Neural crest cell (in vitro differentiated cells): Measurements from ENCODE around the gene CCZ1. TPM values are rescaled to one million over a fixed set of nuclear protein-coding genes. Genes with fewer than 3 reads are reported as not detected.
"Not testable (repeated sequence)": the region's sequence is repeated elsewhere in the genome, so short reads cannot be mapped to it uniquely, and the experiment has no call there.

Experiments
- DNase-seq: peaks from one replicate; pipeline ENCODE4 v3.0.0; 2021; ENCODE audit warnings: low read depth, mixed read lengths, low spot score
- H3K27ac Mint-ChIP-seq: one replicate; pipeline ENCODE4 v1.8.0; 2021; ENCODE audit warnings: mild to moderate bottlenecking, mixed read lengths; ENCODE audit not compliant: unreplicated experiment
- H3K27me3 Mint-ChIP-seq: 2 replicates; pipeline ENCODE4 v1.8.0; 2021; ENCODE audit warnings: low read depth, mild to moderate bottlenecking, mixed read lengths
- H3K36me3 Mint-ChIP-seq: 2 replicates; pipeline ENCODE4 v1.8.0; 2021; ENCODE audit warnings: low read depth, mild to moderate bottlenecking, mixed read lengths
- H3K4me1 Mint-ChIP-seq: 2 replicates; pipeline ENCODE4 v1.8.0; 2021; ENCODE audit warnings: mixed read lengths
- H3K4me3 Mint-ChIP-seq: one replicate; pipeline ENCODE4 v1.8.0; 2021; ENCODE audit warnings: mild to moderate bottlenecking, mixed read lengths
- H3K9me3 Mint-ChIP-seq: 2 replicates; pipeline ENCODE4 v1.8.0; 2021; ENCODE audit warnings: mixed read lengths
- total RNA-seq: library from RNA; stranded (reverse); gene quantifications from 2 replicates; pipeline ENCODE4 v1.2.1, GENCODE V29; 2021

Gene CCZ1
- total RNA-seq, 1 donor from 2014 or later, result 86.4 TPM

DNA sequence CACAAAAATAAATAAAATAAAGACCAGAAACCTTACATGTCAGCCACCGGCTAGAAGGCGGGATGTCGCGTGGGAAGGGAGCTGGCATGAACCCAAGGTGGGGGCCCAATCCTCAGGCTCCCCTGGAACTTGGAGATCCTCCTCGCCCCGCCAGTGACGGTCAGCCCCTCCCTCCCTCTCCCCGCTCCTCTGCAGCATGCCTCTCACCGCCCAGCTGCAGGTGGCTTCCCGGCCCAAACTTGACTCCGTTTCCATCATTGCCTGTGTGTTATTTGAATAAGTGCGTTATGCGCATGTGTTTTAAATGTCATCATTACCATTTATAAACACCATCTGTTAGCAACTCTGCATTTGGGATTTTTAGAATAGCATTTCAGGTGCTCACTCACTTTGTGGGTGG is 64.7 kb downstream of the CCZ1 start:
- not testable (repeated sequence) for H3K9me3 Mint-ChIP-seq, H3K27me3 Mint-ChIP-seq, DNase-seq, H3K36me3 Mint-ChIP-seq, H3K4me3 Mint-ChIP-seq, H3K27ac Mint-ChIP-seq, H3K4me1 Mint-ChIP-seq

DNA sequence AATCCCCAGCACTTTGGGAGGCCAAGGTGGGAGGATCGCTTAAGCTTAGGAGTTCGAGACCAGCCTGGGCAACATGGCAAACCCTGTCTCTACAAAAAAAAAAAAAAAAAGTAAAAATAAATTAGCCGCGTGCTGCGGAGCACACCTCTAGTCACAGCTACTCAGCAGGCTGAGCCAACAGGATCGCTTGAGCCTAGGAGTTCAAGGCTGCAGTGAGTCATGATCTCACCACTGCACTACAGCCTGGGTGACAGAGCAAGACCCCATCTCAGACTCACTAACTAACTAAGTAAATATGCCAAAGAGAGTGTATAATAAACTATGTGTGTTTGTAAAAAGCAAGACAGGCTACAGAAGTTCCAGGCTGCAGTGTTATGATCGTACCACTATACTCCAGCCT is 65.3 kb downstream of the CCZ1 start:
- not testable (repeated sequence) for DNase-seq, H3K9me3 Mint-ChIP-seq, H3K36me3 Mint-ChIP-seq

DNA sequence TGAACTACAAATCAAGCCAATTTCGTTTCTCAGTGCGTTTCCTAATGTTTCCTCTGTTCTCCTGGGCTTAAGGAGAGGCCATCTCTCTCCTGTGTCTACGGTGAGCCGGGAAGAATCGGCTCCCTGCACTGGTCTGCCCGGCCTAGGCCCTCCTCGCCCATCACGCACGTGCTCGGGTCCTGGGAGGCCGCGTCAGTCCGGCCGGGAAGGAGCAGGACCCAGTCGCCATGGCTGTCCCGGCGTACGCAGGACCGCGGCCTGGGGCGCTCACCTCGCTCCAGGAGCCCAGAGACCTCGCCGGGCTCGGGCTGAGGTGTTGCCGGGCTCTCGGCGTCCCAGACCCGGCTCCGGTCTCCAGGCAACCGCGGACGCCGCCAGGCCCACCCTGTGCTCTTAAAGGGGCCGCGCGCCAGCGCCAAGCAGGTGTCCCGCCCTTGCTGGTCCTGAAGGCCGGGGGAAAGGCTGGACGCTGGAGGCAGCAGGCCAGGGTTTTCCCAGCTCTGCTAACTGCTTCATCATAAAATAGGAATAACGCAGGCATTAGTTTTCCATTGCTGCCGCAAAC is 71.9 kb downstream of the CCZ1 start, which contains the start of gene RSPH10B:
Gene RSPH10B (minus strand): TSS at position 343 of the 565 bp plus-strand sequence. CDS start 3,573 bp downstream, outside the sequence.
- not testable (repeated sequence) for DNase-seq, H3K27me3 Mint-ChIP-seq, H3K9me3 Mint-ChIP-seq, H3K36me3 Mint-ChIP-seq, H3K4me3 Mint-ChIP-seq, H3K27ac Mint-ChIP-seq, H3K4me1 Mint-ChIP-seq

More for the DNA sequence above, 65.3 kb downstream of the CCZ1 start:
- not testable (repeated sequence) for H3K4me3 Mint-ChIP-seq, H3K4me1 Mint-ChIP-seq, H3K27me3 Mint-ChIP-seq, H3K27ac Mint-ChIP-seq

DNA sequence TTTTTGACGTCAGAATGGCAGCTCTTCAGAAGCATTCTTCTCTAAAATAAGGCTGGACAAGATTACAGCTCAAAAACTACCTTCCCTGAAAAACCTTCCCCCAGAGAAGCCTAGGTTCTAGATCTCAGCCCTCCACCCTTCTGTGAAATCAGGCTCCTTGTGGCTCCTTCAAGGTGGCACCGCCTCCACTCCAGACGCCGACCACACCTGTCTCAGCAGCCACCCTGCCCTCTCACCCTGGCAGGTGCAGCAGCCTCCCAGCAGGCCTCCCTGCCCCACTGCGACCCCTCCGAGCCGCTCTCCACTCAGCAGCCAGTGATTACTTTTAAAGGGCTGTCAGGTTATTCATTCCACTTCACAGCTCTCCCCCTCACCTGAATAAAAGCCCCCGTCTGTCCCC is 75.0 kb downstream of the CCZ1 start:
- H3K27me3 Mint-ChIP-seq, H3K36me3 Mint-ChIP-seq, H3K4me1 Mint-ChIP-seq, DNase-seq, H3K9me3 Mint-ChIP-seq, H3K4me3 Mint-ChIP-seq, H3K27ac Mint-ChIP-seq: not testable (repeated sequence)

Other genes starting within 250 kb of the CCZ1 start
- 36.4 and 38.9 TPM in 2 replicates for gene RNF216, start 117.1 kb upstream of the CCZ1 start, total RNA-seq
- gene OCM, start 17.9 kb upstream of the CCZ1 start, total RNA-seq, result not detected in 2 replicates
- 0.07 TPM in 1 of 2 replicates, not detected in the other for gene RSPH10B, start 72.0 kb downstream of the CCZ1 start, total RNA-seq
- gene PMS2, start 110.3 kb downstream of the CCZ1 start, total RNA-seq, result 20.3 and 21.4 TPM in 2 replicates
- gene AIMP2, start 110.5 kb downstream of the CCZ1 start, total RNA-seq, result 44.4 and 47.6 TPM in 2 replicates
- gene ANKRD61, start 132.6 kb downstream of the CCZ1 start, total RNA-seq, result 0.70 and 0.80 TPM in 2 replicates
- 107 TPM in 2 replicates for gene EIF2AK1, start 160.4 kb downstream of the CCZ1 start, total RNA-seq
- gene USP42, start 206.2 kb downstream of the CCZ1 start, total RNA-seq, result 23.2 and 24.7 TPM in 2 replicates